Suppressor macrophage treated with lipopolysaccharide for 1 hour (primary cell): ENCODE data around the gene ADAD2.

Experiments
- DNase-seq, 3 donors: peaks; one replicate each; pipeline ENCODE4 v3.0.0-alpha.2; 2020 to 2022

The ADAD2 gene

GRCh38 chr16:84177741-84178073 lies 13.2 kb upstream of the ADAD2 start:
- DNase-seq = peak; percentile 56 to 74 (median 73)

DNA sequence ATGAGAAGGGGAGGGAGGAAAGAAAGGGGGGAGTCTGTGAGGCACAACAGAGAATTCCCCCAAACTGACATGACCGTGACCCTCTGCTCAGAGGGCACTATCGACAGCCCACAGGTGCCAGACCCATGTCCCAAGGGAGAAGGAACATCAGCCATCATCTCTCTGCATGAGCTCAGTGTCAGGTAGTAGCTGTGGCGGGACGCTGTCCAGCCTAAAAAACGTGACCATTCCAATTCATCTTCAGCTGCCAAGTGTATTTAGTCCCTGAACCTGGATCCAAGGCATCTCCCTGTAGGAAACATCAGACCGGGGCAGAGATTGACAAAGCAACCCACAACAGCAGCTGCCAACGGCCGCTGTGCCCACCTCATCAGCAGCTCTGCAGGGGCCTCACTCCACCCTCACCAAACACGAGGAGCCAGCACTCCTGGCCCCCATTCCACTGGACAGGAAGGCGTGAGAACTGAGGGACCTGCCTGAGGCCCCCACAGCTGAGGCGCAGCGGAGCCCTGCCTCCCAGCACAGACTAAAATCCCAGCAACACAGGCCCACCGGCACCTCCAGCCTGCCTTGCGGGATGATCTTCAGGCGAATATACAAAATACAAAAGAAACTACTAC lies 12.7 kb upstream of the ADAD2 start:
- no peak for DNase-seq

- DNase-seq = peak in 1 of 3 donors; percentile 19
These were observed 11.9 kb upstream of the ADAD2 start for GRCh38 chr16:84178892-84179611.

DNA sequence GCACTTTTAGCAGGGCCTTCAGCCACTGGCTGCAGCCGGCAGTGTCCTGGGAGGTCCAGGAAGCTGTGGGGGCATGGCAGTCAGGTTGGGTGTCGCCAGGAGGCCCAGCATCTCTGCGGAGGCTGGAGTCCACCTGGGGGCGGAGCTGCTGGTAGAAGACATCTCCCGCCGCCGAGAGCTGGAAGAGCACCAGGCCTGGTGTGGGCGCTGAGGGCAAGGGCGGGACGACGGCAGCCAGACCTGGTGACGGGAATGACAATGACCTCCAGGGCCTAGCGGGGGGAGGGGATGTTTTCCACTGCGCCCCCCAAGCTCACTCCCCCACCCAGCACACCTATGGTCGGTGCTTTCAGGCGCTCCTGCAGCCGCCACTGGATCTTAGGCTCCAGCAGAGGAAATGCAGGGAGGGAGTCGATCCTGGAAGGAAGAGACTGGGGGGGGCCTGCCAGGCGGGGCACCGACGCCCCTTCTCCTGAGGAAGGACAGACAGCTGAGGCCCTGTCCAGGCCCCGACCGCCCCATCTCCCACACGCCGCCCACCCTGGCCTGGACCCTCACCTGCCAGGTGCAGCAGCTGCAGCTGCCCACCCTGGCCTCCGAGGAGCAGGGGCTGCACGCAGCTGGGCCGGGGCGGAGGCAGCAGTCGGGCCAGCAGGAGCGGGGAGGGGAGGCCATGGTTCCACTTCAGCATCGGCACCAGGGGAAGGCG lies 11.2 kb upstream of the ADAD2 start:
- DNase-seq = peak in 2 of 3 donors; percentile 22 to 24

GRCh38 chr16:84180519-84181140 lies 10.3 kb upstream of the ADAD2 start:
- DNase-seq = peak in 2 of 3 donors; percentile 34 to 45

DNA sequence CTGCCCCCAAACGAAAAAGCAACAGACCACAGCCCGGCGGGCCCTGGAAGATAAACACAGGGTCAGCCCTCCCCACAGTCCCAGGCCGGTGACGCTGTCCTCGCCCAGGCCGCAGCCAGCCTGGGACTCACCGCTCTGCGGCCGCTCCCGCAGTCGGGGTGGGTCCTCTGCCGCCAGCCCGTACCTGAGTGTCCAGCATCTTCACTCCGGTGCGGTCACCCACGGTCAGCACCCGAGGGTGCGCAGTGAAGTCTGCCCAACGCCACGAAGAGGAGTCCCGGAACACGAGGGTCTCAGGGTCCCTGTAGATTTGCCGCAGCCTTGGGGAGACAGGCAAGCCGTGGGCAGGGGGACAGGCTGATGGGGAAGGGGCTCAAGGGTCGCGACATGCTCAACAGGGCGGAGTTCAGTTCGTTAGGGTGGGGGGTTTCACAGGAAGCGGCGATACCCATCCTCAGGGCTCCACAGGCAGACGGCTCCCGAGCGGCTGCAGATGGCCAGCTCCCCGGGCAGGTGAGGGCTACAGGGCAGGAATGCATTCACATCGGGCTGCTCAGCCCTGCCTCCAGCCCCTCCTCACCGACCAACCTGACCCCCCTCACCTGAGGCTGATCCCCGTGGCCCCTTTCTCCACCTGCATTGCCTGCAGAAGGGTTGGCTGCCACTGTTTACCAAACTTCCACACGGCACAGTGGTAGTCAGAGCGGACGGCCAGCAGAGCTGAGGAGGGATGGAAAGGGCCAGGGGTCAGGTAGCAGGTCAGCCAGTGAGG lies 9.6 kb upstream of the ADAD2 start:
- peak in 2 of 3 donors; percentile 17 to 22 for DNase-seq

DNA sequence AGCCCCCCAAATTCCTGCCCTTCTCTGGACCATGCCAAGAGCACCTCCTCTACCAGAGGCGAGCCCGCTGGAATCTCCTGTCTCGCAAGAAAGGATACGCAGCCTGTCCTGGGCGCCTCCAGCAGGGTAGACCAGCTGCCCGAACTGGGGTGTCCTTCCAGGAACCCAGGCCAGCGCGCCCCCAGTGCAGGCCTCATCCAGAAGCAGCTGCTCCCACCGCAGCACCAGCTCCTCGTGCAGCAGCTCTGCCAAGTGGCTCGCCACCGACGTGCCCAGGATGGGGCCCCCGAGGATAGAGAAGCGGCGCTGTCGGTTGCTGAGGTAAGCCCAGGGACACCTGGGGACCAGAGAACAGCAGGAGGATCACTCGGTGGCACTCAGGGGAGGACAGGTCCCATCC lies 8.9 kb upstream of the ADAD2 start:
- peak in 1 of 3 donors; percentile 21 for DNase-seq

DNA sequence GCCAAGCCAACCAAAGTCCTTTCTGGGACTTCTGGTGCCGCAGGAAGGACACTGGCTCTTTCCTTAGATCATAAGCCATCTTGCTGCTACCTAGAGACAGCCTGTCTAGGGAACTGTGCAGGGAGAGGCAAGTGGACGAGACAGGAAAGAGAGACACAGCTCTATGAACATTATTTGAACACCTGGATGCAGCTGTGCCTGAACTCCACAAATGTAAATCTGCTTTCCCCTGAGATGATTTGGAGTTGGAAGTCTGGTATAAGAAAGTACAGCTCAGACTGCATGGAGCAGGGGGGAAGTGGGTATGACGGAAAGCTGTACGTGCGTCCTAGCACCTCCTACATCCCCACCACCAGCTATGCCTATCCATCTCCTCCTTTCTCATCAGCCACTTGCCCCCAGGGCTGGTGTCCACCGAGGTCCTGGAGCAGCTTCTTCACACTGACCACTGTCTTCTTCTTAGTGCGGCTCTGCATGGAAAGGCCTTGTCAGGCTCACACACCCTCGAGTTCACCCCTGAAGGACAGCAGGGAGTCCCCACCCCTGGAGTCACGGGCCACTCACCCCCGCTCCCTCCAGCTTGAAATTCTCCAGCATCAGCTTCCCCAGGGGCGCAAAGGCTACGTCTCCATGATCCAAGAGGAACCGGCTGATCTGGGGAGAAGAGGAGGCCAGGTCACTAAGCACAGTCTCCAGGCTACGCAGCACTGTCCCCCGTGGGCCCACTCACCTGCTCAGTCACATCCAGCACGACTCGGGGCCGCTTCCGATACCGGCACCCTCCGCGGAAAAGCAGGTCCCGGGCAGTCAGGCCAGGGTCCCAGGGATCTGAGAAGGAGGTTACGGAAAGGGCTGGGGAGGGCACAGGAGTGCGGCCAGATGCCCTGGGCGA lies 8.0 kb upstream of the ADAD2 start:
- DNase-seq = peak in 1 of 3 donors; percentile 16

- DNase-seq = no peak
These were observed 7.4 kb upstream of the ADAD2 start for GRCh38 chr16:84183572-84183875.

GRCh38 chr16:84183911-84184591 lies 6.9 kb upstream of the ADAD2 start:
- no peak for DNase-seq

DNA sequence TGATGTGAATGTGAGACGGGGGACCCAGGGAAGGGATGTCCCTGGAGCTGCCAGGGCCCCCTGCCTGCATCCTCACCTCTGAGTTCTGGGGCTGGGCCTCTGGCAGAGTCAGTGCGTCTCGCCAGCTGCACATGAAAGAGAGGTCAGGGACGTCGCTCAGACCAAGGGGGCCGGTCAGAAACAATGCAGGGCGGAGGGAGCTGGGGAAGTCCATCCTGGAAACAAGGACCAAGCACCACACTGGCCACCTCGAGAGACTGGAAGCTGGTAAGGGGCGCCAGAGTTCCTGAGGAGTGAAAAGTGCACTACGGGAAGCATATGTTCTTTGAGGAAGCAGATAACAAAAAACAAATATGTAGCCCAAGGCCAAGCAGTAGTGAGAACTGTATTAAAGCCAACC lies 6.2 kb upstream of the ADAD2 start:
- no peak for DNase-seq

DNA sequence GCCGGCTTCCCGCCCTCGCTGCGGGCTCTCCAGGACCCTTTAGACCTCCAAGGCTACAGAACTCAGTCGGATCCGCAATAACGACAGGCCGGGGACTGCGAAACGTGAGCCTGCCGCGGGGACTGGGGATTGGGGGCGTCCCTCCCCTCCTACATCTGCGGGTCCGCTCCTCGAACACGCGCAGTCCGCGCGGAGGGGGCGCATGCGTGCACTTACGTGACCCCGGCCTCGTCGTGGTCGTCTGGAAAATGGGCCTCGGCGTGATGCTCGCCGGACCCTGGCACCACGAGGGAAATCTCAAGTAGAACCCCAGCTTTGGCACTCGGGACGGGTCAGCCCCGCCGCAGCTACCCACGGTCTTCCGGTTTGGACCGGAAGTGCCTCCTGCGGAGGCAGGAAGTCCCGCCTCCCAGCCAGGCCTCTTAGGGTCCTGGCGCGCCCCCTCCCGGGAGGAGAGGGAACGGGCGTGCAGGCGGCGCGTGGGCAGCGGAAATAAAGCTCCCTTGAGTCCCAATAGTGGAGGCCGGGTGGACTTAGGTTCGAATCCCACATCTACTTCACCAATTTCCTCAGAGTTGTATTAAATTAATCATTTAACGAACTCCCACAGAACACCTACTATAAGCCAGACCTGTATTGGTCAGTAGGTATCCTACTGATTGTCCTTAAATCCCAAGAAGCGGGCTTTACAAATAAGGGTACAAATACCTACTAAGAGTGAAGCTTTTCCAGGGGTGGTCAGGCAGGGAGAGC lies 4.1 kb upstream of the ADAD2 start, which contains the start of gene TAF1C:
Gene TAF1C, minus strand, starts transcription at position 373 of the 753 bp plus-strand sequence. CDS start 2,069 bp downstream, outside the sequence.
- peak; percentile 98 to 99 (median 99) for DNase-seq

GRCh38 chr16:84191466-84191865 lies 509 bp downstream of the ADAD2 start:
- no peak for DNase-seq

- DNase-seq = no peak
These were observed 2.5 kb downstream of the ADAD2 start for GRCh38 chr16:84193480-84193879.

GRCh38 chr16:84194018-84194417 lies 3.1 kb downstream of the ADAD2 start:
- DNase-seq = no peak

GRCh38 chr16:84194470-84195200 lies 3.7 kb downstream of the ADAD2 start:
- DNase-seq = no peak

GRCh38 chr16:84195201-84196093 lies 4.5 kb downstream of the ADAD2 start:
- no peak for DNase-seq

DNA sequence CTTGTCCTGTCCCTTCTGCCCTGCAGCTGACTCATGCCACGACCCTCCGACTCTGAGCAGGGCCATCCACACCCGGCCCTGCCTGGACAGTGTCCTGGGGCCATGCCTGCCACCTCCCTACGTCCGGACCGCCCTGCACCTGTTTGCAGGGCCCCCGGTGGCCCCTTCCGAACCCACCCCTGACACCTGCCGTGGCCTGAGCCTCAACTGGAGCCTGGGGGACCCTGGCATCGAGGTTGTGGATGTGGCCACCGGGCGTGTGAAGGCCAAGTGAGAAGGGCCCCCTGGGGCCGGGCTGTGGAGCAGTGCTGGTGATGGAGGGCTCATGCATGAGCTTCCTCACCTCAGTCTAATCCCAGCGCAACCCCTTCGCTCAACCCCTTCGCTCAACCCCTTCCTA lies 5.1 kb downstream of the ADAD2 start:
- no peak for DNase-seq
